ENCODE measurements around the gene SHE. TPM values are rescaled to one million over a fixed set of nuclear protein-coding genes. Genes with fewer than 3 reads are reported as not detected.
A peak's percentile ranks its signal among the peaks of the same experiment; 100 is the strongest.

SHE gene
- total and polyA plus RNA-seq, 2 of the 8 experiments (the other 6 are each of a cell fraction or from before 2014, with no cell fraction given): 0.44 to 0.45 TPM

- POLR2A ChIA-PET (ENCODE audit: partially characterized antibody): no interaction called here
- H3K4me2 ChIP-seq (ENCODE audit: insufficient read depth in 1 of 2, low read depth in 2 of 2, low read length in 2 of 2): peak overlapping the region; percentile 74 to 80
- TF ChIP-seq CBX5 (IDR thresholded peaks at IDR 0.05; ENCODE audit: low read depth, low read length): no peak
- TF ChIP-seq RBBP5 (IDR thresholded peaks at IDR 0.05; ENCODE audit: borderline replicate concordance, low read depth, low read length): no peak
- no peak for TF ChIP-seq POLR2A (IDR thresholded peaks at IDR 0.05; ENCODE audit: control extremely low read depth in 1 of 2, low read depth in 2 of 2, low read length in 2 of 2)
- no peak for TF ChIP-seq JUN (IDR thresholded peaks at IDR 0.05; ENCODE audit: low read depth, low read length)
- no peak for TF ChIP-seq SIRT6 (IDR thresholded peaks at IDR 0.05; ENCODE audit: low read length)
- no peak for TF ChIP-seq TCF12 (IDR thresholded peaks at IDR 0.05; ENCODE audit: low read depth, low read length)
- no peak for TF ChIP-seq HDAC6 (IDR thresholded peaks at IDR 0.05; ENCODE audit: low read depth, low read length)
- TF ChIP-seq KDM1A (IDR thresholded peaks at IDR 0.05; ENCODE audit: borderline replicate concordance, low read length): no peak
- no peak for TF ChIP-seq BACH1 (IDR thresholded peaks at IDR 0.05; ENCODE audit: low read length)
- no peak for TF ChIP-seq CTBP2 (IDR thresholded peaks at IDR 0.05; ENCODE audit: borderline replicate concordance, insufficient read depth, insufficient read length, low read length)
- TF ChIP-seq SAP30 (IDR thresholded peaks at IDR 0.05; ENCODE audit: insufficient read depth, insufficient replicate concordance, low read length): no peak
- no peak for TF ChIP-seq ATF3 (IDR thresholded peaks at IDR 0.05; ENCODE audit: insufficient read depth, low read depth, low read length)
These were observed 668 bp downstream of the SHE start for GRCh38 chr1:154501423-154502065.

More at GRCh38 chr1:154501423-154502065, 668 bp downstream of the SHE start:
- Histone ChIP-seq H3K9ac (replicated peaks in 1 of 4; ENCODE audit: extremely low read depth in 1 of 4, low read depth in 3 of 4, low read length in 3 of 4) (peak overlapping the region in 1 of 4 experiments; percentile 19; a peak in 1 of 7 replicates), H3K23me2 (ENCODE audit: low read depth, low read length) (peaks cover 4% of the 10 kb centered on the region; the same call in 1 of the 2 replicates), H2BK20ac (ENCODE audit: low read length) (no peak overlapping the region), H3K79me2 (ENCODE audit: control insufficient read depth in 1 of 2, insufficient read depth in 2 of 2, low read length in 2 of 2) (no peaks in the 10 kb centered on the region), H3K18ac (ENCODE audit: extremely low read depth, low read length) (no peak overlapping the region; the same call in 1 of the 2 replicates), H3K9me3 (ENCODE audit: insufficient read depth in 2 of 2, low read depth in 1 of 2, low read length in 1 of 2) (peaks cover 4 to 11% of the 10 kb centered on the region in 2 experiments; a peak in 2 of 4 replicates), H3K4me3 (ENCODE audit: extremely low read depth in 1 of 4, insufficient read depth in 2 of 4, low read depth in 3 of 4, low read length in 4 of 4) (peak overlapping the region; percentile 35 to 58 (median 37)), H3K4ac (replicated peaks; ENCODE audit: insufficient read length, low read depth, low read length) (peak overlapping the region; percentile 57), H3K4me1 (replicated peaks in 1 of 4; ENCODE audit: control insufficient read depth in 3 of 4, insufficient read depth in 4 of 4, low read length in 3 of 4) (peaks cover 0 to 3% (median 0%) of the 10 kb centered on the region in 4 experiments; a peak in 1 of 7 replicates), H3K27ac (ENCODE audit: low read depth, low read length) (no peak overlapping the region), H2BK12ac (ENCODE audit: low read depth, low read length) (peak overlapping the region; percentile 27; the same call in 1 of the 2 replicates), H4K8ac (ENCODE audit: extremely low read depth, insufficient read depth, low read length) (peak overlapping the region; percentile 89; the same call in 1 of the 2 replicates), H3K79me1 (ENCODE audit: low read depth, low read length) (no peaks in the 10 kb centered on the region), H3K36me3 (ENCODE audit: control insufficient read depth in 2 of 4, insufficient read depth in 4 of 4, low read length in 3 of 4) (peaks cover 0 to 14% (median 0%) of the 10 kb centered on the region in 4 experiments; a peak in 2 of 8 replicates), H2AFZ (ENCODE audit: low read length) (peak overlapping the region; percentile 92), H2BK120ac (replicated peaks; ENCODE audit: low read depth, low read length) (no peak overlapping the region), H2AK5ac (ENCODE audit: low read depth, low read length) (no peak overlapping the region), H3K23ac (ENCODE audit: insufficient read length) (no peak overlapping the region), H3K27me3 (replicated peaks in 1 of 4; ENCODE audit: control insufficient read depth in 3 of 4, extremely low read depth in 1 of 4, insufficient read depth in 3 of 4, low read length in 3 of 4) (peaks cover 40 to 66% (median 55%) of the 10 kb centered on the region in 4 experiments), H3K14ac (ENCODE audit: insufficient read length) (peak overlapping the region; percentile 68), H2BK15ac (ENCODE audit: low read length) (no peak overlapping the region), H2BK5ac (ENCODE audit: low read depth, low read length) (no peak overlapping the region), H3K56ac (replicated peaks; ENCODE audit: insufficient read length, low read depth, low read length) (no peak overlapping the region), H4K5ac (ENCODE audit: insufficient read length, low read depth, low read length) (no peak overlapping the region), H4K20me1 (replicated peaks in 1 of 2; ENCODE audit: control insufficient read depth in 1 of 2, insufficient read depth in 2 of 2, low read length in 2 of 2) (no peaks in the 10 kb centered on the region), H4K91ac (replicated peaks; ENCODE audit: insufficient read length, low read length) (no peak overlapping the region)
- CTCF ChIA-PET (ENCODE audit: partially characterized antibody): interaction anchor here (0.6 to 0.8 kb wide), 2 partner anchors 19 to 25 kb away, joined by 3 to 4 read pairs; no protein-coding TSS in a partner anchor
- peak in 1 of 2 experiments; percentile 79 for DNase-seq (ENCODE audit: low read depth in 1 of 2, low spot score in 2 of 2)
- FAIRE-seq: no peak
- 7% methylated on average over 39 of the region's 54 CpGs; no CpG with 5 or more reads in 1 of the 2 experiments for WGBS, 2 experiments (ENCODE audit: extremely low coverage in 1 of 2, insufficient coverage in 1 of 2, insufficient read length in 1 of 2, insufficient replicate concordance in 2 of 2, low coverage in 1 of 2, low lambda C conversion rate in 2 of 2, missing lambda C conversion rate in 1 of 2)

All from H1 (cell line).